HG02588 (cell line): ENCODE measurements around the gene MKLN1.
"Not testable (repeated sequence)": the region's sequence is repeated elsewhere in the genome, so short reads cannot be mapped to it uniquely, and the experiment has no call there.

Experiments
- ATAC-seq: cut with Tn5 transposase; IDR thresholded peaks from one replicate; pipeline ENCODE4 v1.9.1; 2021; ENCODE audit warnings: mild to moderate bottlenecking, moderate library complexity; ENCODE audit not compliant: unreplicated experiment

The MKLN1 gene

GRCh38 chr7:131388126-131388525, 60.5 kb downstream of the MKLN1 start:
- no peak for ATAC-seq

GRCh38 chr7:131390275-131390674, 62.6 kb downstream of the MKLN1 start:
- no peak for ATAC-seq

DNA sequence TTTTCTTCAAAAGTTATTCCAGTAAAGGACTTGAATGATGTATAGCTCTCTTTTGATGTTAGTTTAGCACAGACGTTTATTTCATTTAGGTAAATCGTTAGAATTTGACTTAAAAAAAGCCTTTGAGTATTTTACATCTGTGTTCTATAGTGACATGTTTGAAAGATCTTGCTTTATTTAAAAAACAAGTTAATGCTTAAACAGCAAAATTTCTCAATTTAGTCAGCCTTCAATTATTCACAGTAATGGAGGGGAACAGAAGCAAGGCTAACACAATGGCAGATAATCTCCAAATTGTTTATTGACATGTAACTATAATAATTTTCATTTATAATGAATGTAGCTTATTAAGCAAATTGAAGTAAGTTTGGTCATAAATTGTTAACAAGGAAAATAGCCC, 63.5 kb downstream of the MKLN1 start:
- no peak for ATAC-seq

- ATAC-seq: no peak
These were observed 73.1 kb downstream of the MKLN1 start for GRCh38 chr7:131400681-131401176.

- no peak for ATAC-seq
These were observed 73.5 kb downstream of the MKLN1 start for GRCh38 chr7:131401194-131401593.

- no peak for ATAC-seq
These were observed 75.6 kb downstream of the MKLN1 start for GRCh38 chr7:131403322-131403721.

- no peak for ATAC-seq
These were observed 76.7 kb downstream of the MKLN1 start for GRCh38 chr7:131404226-131404911.

DNA sequence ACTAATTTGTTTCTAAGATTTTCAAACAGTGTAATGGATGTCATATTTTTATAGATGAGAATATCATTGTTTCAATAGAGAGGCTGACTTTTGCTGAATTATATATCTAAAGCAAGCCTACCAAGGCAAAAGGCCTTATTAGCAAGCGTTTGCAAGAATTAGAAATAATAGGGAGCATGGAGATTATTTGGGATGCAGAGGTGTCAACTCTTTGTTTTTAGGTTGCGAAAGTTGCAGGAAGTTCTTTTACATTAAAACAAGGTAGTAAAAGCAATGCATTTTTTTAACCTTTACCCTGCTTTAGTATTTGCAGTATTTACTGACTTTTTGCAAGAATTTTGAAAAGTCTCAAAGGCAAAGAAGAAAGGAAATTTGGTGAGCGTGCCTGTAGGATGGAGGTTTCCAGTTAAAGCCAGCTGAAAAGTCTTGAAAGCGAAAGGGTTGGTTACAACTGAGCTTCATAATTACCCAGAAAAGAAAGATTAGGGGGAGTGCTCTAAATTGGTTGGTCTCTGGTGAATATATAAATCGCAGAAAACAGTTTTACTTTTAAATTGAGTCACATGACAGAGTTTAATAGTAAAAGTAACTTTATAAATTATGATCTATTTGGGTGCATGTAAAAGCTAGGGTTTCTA, 81.6 kb downstream of the MKLN1 start:
- no peak for ATAC-seq

- ATAC-seq: no peak
These were observed 84.4 kb downstream of the MKLN1 start for GRCh38 chr7:131412031-131412430.

- no peak for ATAC-seq
These were observed 86.0 kb downstream of the MKLN1 start for GRCh38 chr7:131413711-131414110.

GRCh38 chr7:131424219-131424822, 96.6 kb downstream of the MKLN1 start:
- ATAC-seq: no peak

DNA sequence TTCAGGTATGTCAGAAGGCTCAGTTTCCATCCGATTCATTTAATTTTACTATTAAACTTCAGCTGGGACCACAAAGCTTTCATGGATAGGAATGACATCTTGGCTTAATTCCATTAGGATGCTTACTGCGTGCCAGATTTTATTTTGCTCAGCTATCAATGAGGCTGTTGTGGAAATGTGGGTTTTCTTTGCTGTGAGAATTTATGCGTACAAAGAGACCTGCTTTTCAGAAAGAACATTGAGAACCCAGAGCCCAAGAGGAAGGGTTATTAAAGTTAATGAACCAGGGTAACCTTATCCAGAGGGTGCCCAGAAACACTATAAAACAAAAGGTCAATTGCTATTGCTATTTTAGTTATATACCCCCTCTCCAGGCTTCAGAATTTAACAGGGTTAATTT, 98.3 kb downstream of the MKLN1 start:
- no peak for ATAC-seq

GRCh38 chr7:131430826-131431225, 103.2 kb downstream of the MKLN1 start:
- ATAC-seq: not testable (repeated sequence)

GRCh38 chr7:131431289-131431688, 103.6 kb downstream of the MKLN1 start:
- no peak for ATAC-seq

GRCh38 chr7:131431756-131432155, 104.1 kb downstream of the MKLN1 start:
- ATAC-seq: no peak

GRCh38 chr7:131436384-131436783, 108.7 kb downstream of the MKLN1 start:
- no peak for ATAC-seq

DNA sequence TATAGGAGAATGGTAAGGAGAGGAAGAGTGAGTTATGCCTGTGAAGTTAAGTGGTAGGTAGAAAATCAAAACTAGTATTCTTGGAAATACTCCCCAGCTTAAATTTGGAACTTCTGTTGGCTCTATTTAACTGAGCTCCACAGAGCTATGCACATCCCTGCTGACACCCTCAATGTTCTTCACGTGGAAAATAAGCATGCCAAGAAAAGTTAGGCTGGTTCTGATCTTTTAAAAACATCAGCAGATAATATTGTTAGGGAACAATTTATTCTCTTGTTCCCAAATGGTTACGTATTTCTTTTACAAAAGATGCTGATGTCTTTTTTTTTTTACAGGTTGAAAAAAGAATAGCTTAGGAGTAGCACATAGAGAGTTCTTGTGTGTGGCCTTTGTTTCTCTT, 111.3 kb downstream of the MKLN1 start:
- no peak for ATAC-seq

DNA sequence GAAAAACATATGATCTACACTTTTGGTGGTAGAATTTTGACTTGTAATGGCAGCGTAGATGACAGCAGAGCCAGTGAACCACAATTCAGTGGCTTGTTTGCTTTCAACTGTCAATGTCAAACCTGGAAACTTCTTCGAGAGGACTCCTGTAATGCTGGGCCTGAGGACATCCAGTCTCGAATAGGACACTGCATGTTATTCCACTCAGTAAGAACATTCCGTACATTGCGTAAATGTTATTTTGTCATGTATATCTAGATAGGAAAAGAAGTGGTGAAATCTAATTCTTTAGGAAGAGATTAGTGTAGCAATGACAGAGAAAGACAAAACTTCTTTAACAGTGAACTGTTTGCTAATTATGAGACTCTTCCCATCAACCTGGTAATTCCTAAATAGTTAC, 115.8 kb downstream of the MKLN1 start:
- ATAC-seq: no peak

DNA sequence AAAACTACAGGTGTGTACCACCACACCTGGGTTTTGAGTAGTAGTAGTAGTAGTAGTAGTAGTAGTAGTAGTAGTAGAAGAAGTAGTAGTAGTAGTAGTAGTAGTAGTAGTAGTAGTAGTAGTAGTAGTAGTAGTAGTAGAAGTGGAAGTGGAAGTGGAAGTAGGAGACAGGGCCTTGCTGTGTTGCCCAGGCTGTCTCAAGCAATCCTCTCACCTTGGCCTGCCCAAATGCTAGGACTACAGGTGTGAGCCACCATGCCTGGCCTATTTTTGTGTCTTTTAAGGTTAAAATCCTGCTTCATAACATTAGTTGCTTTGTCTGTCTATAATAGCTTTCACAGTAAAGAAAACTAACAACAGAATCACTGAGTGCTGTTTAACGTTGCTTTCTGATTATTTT, 117.0 kb downstream of the MKLN1 start:
- ATAC-seq: no peak

DNA sequence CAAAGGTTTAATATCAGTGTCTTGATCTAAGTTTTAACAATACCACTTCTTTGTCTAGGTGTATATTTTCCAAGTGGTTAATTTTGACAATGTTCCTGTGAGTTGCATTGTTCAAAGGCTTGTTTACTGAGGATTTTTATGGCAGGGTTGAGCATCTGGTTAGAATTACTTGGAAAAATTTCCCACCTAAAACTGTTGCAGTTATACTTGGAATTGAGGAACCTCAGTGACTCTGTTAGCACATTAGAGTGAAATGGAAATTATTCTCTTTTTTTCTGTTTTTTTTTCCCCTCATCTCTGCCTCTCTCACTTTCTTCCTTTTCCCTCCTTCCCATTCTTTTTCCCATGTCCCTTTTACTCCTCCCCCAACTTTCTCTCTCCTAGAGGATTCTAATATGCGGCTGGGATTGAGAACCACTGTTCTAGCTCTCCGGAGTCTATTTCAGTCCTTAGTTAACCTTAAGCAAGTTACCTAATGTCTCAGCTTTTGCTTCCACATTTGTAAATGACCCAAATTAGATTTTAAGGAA, 121.8 kb downstream of the MKLN1 start:
- no peak for ATAC-seq

GRCh38 chr7:131454498-131454897, 126.8 kb downstream of the MKLN1 start:
- no peak for ATAC-seq

- ATAC-seq: no peak
These were observed 127.3 kb downstream of the MKLN1 start for GRCh38 chr7:131455001-131455400.
